ENCODE results near the gene FARP1. TPM values are rescaled to one million over a fixed set of nuclear protein-coding genes. Genes with fewer than 3 reads are reported as not detected.

Gene FARP1
- total and polyA plus RNA-seq, 2 of the 8 experiments (the other 6 are each of a cell fraction or from before 2014, with no cell fraction given): 24.7 to 104 TPM

DNA sequence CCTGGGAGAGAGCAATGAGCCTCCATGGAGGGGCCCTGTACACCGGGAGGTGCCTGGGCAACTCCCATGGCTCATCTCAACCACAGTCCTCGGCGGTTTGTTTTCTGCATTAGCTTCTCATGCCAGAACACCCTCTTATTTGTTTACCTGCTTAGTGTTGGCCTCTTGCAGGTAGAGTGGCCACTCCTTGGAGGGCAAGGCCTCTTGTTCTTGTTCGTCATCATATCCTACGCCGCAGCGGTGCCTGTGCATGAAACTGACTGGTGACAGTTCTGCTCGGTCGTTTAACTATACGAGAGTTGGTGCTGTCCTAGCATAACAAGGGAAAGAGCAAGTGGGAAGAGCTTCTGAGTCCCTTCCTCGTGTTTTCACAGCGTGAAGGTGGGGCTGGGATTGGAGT, 74.7 kb downstream of the FARP1 start (continued):
- TF ChIP-seq YY1 (IDR thresholded peaks at IDR 0.05; ENCODE audit: low read depth, low read length) (no peak), TEAD4 (IDR thresholded peaks at IDR 0.05; ENCODE audit: low read depth, low read length) (no peak), RFX5 (IDR thresholded peaks at IDR 0.05; ENCODE audit: borderline replicate concordance, low read depth, low read length) (no peak), RXRA (IDR thresholded peaks at IDR 0.05; ENCODE audit: insufficient read depth, low read depth, low read length) (no peak)

Data from H1 (cell line).